HEK293 (cell line): ENCODE measurements around the gene STAB2.

Experiments
- MZF1 ChIP-seq: fragments of 450-650 bp; formaldehyde crosslinking; IDR thresholded peaks from 2 replicates; pipeline ENCODE4 v1.5.1; 2017; ENCODE audit warnings: missing biosample characterization, missing genetic modification characterization, borderline replicate concordance
- SETDB1 ChIP-seq: IDR thresholded peaks from one replicate; pipeline ENCODE4 v1.6.1; 2017; ENCODE audit warnings: mild to moderate bottlenecking, low read length, moderate library complexity, mixed read lengths; ENCODE audit not compliant: insufficient read length
- ZNF121 ChIP-seq: fragments of 450-650 bp; formaldehyde crosslinking; IDR thresholded peaks from 2 replicates; pipeline ENCODE4 v1.5.1; 2016; ENCODE audit warnings: missing biosample characterization, missing genetic modification characterization
- ZNF521 ChIP-seq: fragments of 450-650 bp; formaldehyde crosslinking; IDR thresholded peaks from 2 replicates; pipeline ENCODE4 v1.5.1; 2017; ENCODE audit warnings: missing biosample characterization, mild to moderate bottlenecking, missing genetic modification characterization
- ZNF677 ChIP-seq: fragments of 450-650 bp; IDR thresholded peaks from 2 replicates; pipeline ENCODE4 v1.5.0; 2018; ENCODE audit warnings: missing biosample characterization, mild to moderate bottlenecking, missing genetic modification characterization, moderate library complexity
- TF ChIP-seq, protein P1 (sequence below): fragments of 450-650 bp; formaldehyde crosslinking; IDR thresholded peaks from 2 replicates; pipeline ENCODE4 v1.5.1; 2016; ENCODE audit warnings: missing biosample characterization, missing genetic modification characterization
- TF ChIP-seq, protein P2 (sequence below): fragments of 450-650 bp; formaldehyde crosslinking; IDR thresholded peaks from 2 replicates; pipeline ENCODE4 v1.5.1; 2016; ENCODE audit warnings: missing biosample characterization, missing genetic modification characterization

DNA sequence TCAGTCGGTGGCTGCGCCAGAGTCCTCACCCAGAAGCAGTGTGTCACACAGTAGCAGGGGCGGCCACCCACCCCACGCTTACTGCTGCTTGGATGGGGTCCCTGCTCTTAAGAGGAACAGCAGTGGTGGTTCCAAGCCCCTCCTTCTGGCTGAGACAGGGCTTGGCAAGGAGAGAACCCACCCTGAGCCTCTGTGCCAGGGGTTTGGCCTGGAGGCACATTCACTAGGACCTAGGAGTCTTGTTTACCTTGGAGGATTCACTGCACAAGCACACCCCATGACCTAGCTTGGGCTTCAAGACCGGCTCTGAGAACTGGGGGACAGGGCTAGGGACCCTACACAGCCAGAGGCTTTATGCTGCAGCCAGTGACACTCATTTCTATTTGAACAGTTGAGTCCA, 175.4 kb downstream of the STAB2 start:
- TF ChIP-seq, protein P1, sequence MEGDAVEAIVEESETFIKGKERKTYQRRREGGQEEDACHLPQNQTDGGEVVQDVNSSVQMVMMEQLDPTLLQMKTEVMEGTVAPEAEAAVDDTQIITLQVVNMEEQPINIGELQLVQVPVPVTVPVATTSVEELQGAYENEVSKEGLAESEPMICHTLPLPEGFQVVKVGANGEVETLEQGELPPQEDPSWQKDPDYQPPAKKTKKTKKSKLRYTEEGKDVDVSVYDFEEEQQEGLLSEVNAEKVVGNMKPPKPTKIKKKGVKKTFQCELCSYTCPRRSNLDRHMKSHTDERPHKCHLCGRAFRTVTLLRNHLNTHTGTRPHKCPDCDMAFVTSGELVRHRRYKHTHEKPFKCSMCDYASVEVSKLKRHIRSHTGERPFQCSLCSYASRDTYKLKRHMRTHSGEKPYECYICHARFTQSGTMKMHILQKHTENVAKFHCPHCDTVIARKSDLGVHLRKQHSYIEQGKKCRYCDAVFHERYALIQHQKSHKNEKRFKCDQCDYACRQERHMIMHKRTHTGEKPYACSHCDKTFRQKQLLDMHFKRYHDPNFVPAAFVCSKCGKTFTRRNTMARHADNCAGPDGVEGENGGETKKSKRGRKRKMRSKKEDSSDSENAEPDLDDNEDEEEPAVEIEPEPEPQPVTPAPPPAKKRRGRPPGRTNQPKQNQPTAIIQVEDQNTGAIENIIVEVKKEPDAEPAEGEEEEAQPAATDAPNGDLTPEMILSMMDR (tag by site-specific recombination) = no peak
- TF ChIP-seq SETDB1 (no peak), ZNF521 (tag by site-specific recombination) (no peak), MZF1 (tag by site-specific recombination) (no peak), ZNF677 (no peak), ZNF121 (tag by site-specific recombination) (no peak)
- TF ChIP-seq, protein P2, sequence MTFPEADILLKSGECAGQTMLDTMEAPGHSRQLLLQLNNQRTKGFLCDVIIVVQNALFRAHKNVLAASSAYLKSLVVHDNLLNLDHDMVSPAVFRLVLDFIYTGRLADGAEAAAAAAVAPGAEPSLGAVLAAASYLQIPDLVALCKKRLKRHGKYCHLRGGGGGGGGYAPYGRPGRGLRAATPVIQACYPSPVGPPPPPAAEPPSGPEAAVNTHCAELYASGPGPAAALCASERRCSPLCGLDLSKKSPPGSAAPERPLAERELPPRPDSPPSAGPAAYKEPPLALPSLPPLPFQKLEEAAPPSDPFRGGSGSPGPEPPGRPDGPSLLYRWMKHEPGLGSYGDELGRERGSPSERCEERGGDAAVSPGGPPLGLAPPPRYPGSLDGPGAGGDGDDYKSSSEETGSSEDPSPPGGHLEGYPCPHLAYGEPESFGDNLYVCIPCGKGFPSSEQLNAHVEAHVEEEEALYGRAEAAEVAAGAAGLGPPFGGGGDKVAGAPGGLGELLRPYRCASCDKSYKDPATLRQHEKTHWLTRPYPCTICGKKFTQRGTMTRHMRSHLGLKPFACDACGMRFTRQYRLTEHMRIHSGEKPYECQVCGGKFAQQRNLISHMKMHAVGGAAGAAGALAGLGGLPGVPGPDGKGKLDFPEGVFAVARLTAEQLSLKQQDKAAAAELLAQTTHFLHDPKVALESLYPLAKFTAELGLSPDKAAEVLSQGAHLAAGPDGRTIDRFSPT (tag by site-specific recombination) = no peak
